ENCODE data around the gene TRPC4AP. TPM values are rescaled to one million over a fixed set of nuclear protein-coding genes. Genes with fewer than 3 reads are reported as not detected.

TRPC4AP gene
- total RNA-seq, 4 donors from 2014 or later: 35.2 to 50.4 (median 47.2) TPM

DNA sequence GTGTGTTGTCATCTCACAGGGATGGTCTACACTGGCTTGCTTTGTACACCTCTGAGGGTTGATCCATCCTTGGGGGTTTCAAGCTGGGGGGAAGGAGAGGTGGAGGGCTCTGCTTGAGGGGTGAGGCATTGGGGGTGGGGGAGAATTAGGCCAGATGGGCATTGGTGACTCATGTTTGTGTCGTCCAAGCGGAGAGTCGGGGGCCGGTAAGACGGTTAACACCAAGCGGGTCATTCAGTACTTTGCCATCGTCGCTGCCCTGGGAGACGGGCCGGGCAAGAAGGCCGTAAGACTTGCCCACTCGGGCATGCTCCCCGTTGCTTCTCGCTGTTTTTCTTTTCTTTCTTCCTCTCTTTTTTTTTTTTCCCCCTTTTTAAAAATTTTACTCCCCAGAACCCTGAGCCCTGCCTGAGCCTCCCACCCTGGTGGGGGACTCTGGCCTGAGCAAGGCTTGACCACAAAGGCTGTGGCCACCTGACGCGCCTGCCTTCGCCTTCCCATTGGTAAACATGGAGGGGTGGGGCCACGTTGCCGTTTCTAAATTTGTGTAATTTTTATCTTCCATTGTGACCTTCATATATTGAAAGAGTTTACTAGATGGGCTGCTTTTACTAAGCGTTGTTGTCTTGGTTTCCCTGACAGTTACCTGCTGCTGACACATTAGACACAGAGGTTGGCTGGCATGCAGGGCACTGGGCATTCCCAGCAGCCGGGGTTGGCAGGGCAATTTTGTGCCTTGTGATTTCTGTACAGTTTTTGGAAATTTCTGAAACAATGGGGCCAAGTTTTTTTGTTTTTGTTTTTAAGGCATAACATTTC, 110.1 kb downstream of the TRPC4AP start:
- intact Hi-C loops (cut with DNase I): no loop called here
- Histone ChIP-seq H3K27me3 (peaks cover 0 to 57% (median 6%) of the 10 kb centered on the region in 4 donors), H3K4me1 (peaks cover 0 to 16% (median 4%) of the 10 kb centered on the region in 3 donors), H3K9me3 (no peaks in the 10 kb centered on the region), H3K4me3 (no peak overlapping the region), H3K36me3 (no peaks in the 10 kb centered on the region), H3K27ac (no peak overlapping the region)
- no peak for TF ChIP-seq CTCF (IDR thresholded peaks at IDR 0.05)
- TF ChIP-seq POLR2A (IDR thresholded peaks at IDR 0.05): no peak
- WGBS, 2 donors: 76 to 82% methylated on average over 20 to 21 of the region's 21 CpGs
- no peak for DNase-seq

DNA sequence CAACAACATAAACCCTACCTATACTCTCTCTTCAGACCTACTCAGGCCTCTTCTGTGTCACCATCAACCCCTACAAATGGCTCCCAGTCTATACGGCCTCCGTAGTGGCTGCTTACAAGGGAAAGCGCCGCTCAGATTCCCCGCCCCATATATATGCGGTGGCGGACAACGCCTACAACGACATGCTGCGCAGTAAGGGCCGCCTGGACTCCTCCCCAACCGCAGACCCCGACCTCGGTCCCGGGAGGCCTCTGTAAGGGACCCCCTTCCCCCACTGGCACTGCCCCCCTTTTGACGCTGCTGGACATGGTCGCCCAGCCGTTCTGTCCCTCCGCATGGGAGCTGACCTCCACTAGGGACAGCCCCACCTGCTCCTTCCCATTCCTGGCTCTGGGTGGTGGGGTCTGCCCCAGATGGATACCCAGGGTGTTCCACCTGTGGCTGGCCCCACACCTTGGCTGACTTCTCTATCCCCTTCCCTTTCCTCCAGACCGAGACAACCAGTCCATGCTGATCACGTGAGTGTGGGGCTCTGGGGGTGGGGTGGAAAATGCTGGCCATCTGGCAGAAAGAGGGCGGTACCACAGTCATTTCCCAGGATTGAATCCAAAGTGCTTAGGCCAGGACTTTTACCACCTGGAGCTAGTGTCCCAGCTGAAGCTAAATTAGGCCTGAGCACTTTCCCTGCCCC, 111.9 kb downstream of the TRPC4AP start:
- intact Hi-C loops (cut with DNase I): no loop called here
- peaks cover 0 to 48% (median 6%) of the 10 kb centered on the region in 4 donors for H3K27me3 ChIP-seq
- no peaks in the 10 kb centered on the region for H3K36me3 ChIP-seq
- DNase-seq: no peak
- no peaks in the 10 kb centered on the region for H3K9me3 ChIP-seq
- TF ChIP-seq CTCF (IDR thresholded peaks at IDR 0.05) (no peak), POLR2A (IDR thresholded peaks at IDR 0.05) (no peak)
- H3K4me1 ChIP-seq: peaks cover 0 to 16% (median 4%) of the 10 kb centered on the region in 3 donors
- H3K4me3 ChIP-seq: no peak overlapping the region
- 69 to 86% methylated on average over 5 to 11 of the region's 22 CpGs for WGBS, 2 donors
- no peak overlapping the region for H3K27ac ChIP-seq

- H3K36me3 ChIP-seq: no peaks in the 10 kb centered on the region
- no peak for DNase-seq
- no peak overlapping the region for H3K27ac ChIP-seq
- H3K4me3 ChIP-seq: no peak overlapping the region
- H3K9me3 ChIP-seq: no peaks in the 10 kb centered on the region
- H3K4me1 ChIP-seq: peaks cover 0 to 14% (median 4%) of the 10 kb centered on the region in 3 donors
- 69 to 89% methylated on average over 8 to 17 of the region's 42 CpGs for WGBS, 2 donors
- no peak for TF ChIP-seq CTCF (IDR thresholded peaks at IDR 0.05)
- no peak for TF ChIP-seq POLR2A (IDR thresholded peaks at IDR 0.05)
- H3K27me3 ChIP-seq: peaks cover 0 to 36% (median 4%) of the 10 kb centered on the region in 4 donors
- intact Hi-C loops (cut with DNase I): no loop called here
These were observed 113.0 kb downstream of the TRPC4AP start for GRCh38 chr20:34979366-34980153.

- TF ChIP-seq CTCF (IDR thresholded peaks at IDR 0.05) (no peak), POLR2A (IDR thresholded peaks at IDR 0.05) (no peak)
- DNase-seq: no peak
- Histone ChIP-seq H3K36me3 (no peaks in the 10 kb centered on the region), H3K4me3 (no peak overlapping the region), H3K4me1 (peaks cover 0 to under 1% (median 0%) of the 10 kb centered on the region in 3 donors), H3K27ac (no peak overlapping the region), H3K9me3 (no peaks in the 10 kb centered on the region), H3K27me3 (peaks cover 0 to 23% (median 0%) of the 10 kb centered on the region in 4 donors)
- 61 to 88% methylated on average over 9 to 10 of the region's 10 CpGs for WGBS, 2 donors
- intact Hi-C loops (cut with DNase I): no loop called here
These were observed 114.4 kb downstream of the TRPC4AP start for GRCh38 chr20:34978092-34978744.

Data from esophagus squamous epithelium (tissue), 5 donors.